ENCODE measurements around the gene NLN.

GRCh38 chr5:65736011-65736410, 14.0 kb downstream of the NLN start:
- no peak for TF ChIP-seq EZH2phosphoT487 (IDR thresholded peaks at IDR 0.05; ENCODE audit: borderline replicate concordance)
- no peak for TF ChIP-seq CTCF (conservative IDR thresholded peaks at IDR 0.05; ENCODE audit: low read length)
